ENCODE data around the gene SIL1. TPM values are rescaled to one million over a fixed set of nuclear protein-coding genes. Genes with fewer than 3 reads are reported as not detected.

SIL1 gene
- total and polyA plus RNA-seq, 2 of the 13 experiments (the other 11 are each of a cell fraction or from before 2014, with no cell fraction given): 26.0 to 30.0 TPM

DNA sequence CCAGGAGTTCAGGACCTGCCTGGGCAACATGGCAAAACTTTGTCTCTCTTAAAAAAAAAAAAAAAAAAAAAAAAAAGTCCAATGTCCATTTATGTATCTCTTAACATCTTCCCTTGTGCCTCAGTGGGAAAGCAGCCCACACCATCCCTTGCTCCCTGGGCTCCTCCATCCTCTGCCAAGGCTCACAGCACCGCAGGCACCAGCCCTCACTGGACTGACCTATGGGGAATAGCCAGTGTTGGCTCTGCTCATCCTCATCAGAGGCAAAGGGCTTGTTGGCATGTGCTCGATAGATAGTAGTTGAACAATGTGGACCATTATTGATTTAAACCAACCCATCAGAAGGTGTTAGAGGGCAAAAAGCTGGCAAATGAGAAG, 261.2 kb downstream of the SIL1 start:
- H3K4me1 ChIP-seq (ENCODE audit: insufficient read depth, low read length): no peaks in the 10 kb centered on the region
- POLR2A ChIA-PET: no interaction called here
- DNase-seq (ENCODE audit: low spot score): no peak
- H3K79me2 ChIP-seq (ENCODE audit: insufficient read depth, low read length): no peaks in the 10 kb centered on the region
- H3K27ac ChIP-seq (ENCODE audit: extremely low read length, insufficient read depth, low read length): no peak overlapping the region
- no peak for FAIRE-seq
- H3K4me3 ChIP-seq (replicated peaks in 1 of 3; ENCODE audit: insufficient read depth in 1 of 3, low read depth in 2 of 3, low read length in 3 of 3): no peak overlapping the region
- in situ Hi-C loops (cut with HindIII; ENCODE audit: extremely low pct_ligation_motif_present, low pct_unique_long_range_greater_than_20kb) (no loop called here), intact Hi-C loops (cut with micrococcal nuclease; ENCODE audit: unreplicated experiment) (no loop called here)
- peak; percentile 27 for ATAC-seq
- no peaks in the 10 kb centered on the region for H3K9me3 ChIP-seq (ENCODE audit: low read length)
- CTCF ChIA-PET (ENCODE audit: low intra/inter-chr PET ratio, low total read pairs): no interaction called here
- no peak overlapping the region for H2AFZ ChIP-seq (ENCODE audit: low read length)
- peaks cover 14 to 36% of the 10 kb centered on the region in 2 experiments for H3K36me3 ChIP-seq (replicated peaks in 1 of 2; ENCODE audit: control insufficient read depth in 1 of 2, insufficient read depth in 2 of 2, low read length in 2 of 2)
- no peaks in the 10 kb centered on the region; the same call in 1 of the 2 replicates for H4K20me1 ChIP-seq (ENCODE audit: insufficient read depth, low read length)
- WGBS (ENCODE audit: low lambda C conversion rate): 95% methylated on average over 2 of the region's 2 CpGs
- BruUV-seq (replicated peaks): no TSS peak
- H3K27me3 ChIP-seq (ENCODE audit: control insufficient read depth in 1 of 2, insufficient read depth in 2 of 2, low read length in 2 of 2): no peaks in the 10 kb centered on the region
- H3K4me2 ChIP-seq (ENCODE audit: low read depth, low read length): no peak overlapping the region
- H3K9ac ChIP-seq (ENCODE audit: insufficient read depth, low read depth, low read length): no peak overlapping the region
- TF ChIP-seq, protein P1, sequence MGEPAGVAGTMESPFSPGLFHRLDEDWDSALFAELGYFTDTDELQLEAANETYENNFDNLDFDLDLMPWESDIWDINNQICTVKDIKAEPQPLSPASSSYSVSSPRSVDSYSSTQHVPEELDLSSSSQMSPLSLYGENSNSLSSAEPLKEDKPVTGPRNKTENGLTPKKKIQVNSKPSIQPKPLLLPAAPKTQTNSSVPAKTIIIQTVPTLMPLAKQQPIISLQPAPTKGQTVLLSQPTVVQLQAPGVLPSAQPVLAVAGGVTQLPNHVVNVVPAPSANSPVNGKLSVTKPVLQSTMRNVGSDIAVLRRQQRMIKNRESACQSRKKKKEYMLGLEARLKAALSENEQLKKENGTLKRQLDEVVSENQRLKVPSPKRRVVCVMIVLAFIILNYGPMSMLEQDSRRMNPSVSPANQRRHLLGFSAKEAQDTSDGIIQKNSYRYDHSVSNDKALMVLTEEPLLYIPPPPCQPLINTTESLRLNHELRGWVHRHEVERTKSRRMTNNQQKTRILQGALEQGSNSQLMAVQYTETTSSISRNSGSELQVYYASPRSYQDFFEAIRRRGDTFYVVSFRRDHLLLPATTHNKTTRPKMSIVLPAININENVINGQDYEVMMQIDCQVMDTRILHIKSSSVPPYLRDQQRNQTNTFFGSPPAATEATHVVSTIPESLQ (CRISPR knock-in tag; conservative IDR thresholded peaks at IDR 0.05): no peak
- TF ChIP-seq ZNF329 (CRISPR knock-in tag; IDR thresholded peaks at IDR 0.05; ENCODE audit: low read depth): no peak
- no peak for TF ChIP-seq ZNF501 (CRISPR knock-in tag; IDR thresholded peaks at IDR 0.05)
- TF ChIP-seq ZNF605 (CRISPR knock-in tag; IDR thresholded peaks at IDR 0.05): no peak
- TF ChIP-seq ZNF839 (CRISPR knock-in tag; IDR thresholded peaks at IDR 0.05; ENCODE audit: borderline replicate concordance): no peak

DNA sequence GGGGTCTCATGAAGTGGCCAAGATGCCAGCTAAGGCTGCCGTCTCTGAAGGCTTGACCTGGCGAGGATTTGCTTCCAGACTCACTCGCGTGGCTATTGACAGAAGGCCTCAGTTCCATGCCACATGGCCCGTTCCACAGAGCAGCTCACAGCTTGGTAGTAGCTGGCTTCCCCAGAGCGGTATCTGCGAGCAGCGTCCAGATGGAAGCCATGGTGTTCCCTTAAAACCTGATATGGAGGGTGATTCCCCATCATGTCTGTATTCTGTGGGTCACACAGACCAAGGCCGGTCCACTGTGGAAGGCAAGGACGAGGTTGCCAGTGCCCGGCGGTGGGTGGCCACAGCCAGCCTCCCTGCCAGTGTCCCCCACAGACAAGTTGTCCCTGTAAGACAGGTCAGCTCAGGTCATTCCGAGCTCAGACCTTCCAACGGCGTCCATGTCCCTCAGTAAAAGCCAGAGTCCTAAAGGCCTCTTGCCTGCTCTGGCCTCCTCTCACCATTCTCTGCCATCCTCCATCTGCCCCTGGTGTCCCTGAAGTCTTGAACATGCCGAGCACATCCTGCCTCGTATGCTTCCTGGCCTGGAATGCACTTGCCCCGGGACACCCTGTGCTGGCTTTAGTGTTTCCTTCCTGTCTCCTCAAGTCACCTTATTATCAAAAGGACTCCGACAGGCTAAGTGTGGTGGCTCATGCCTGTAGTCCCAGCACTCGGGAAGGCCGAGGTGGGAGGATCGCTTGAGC, 261.8 kb downstream of the SIL1 start:
- ChIA-PET POLR2A (no interaction called here), CTCF (ENCODE audit: low intra/inter-chr PET ratio, low total read pairs) (no interaction called here)
- Histone ChIP-seq H3K27me3 (ENCODE audit: control insufficient read depth in 1 of 2, insufficient read depth in 2 of 2, low read length in 2 of 2) (no peaks in the 10 kb centered on the region), H3K4me3 (replicated peaks in 1 of 3; ENCODE audit: insufficient read depth in 1 of 3, low read depth in 2 of 3, low read length in 3 of 3) (no peak overlapping the region), H3K27ac (ENCODE audit: extremely low read length, insufficient read depth, low read length) (no peak overlapping the region), H3K4me2 (ENCODE audit: low read depth, low read length) (no peak overlapping the region), H3K9me3 (ENCODE audit: low read length) (no peaks in the 10 kb centered on the region), H3K4me1 (ENCODE audit: insufficient read depth, low read length) (no peaks in the 10 kb centered on the region), H2AFZ (ENCODE audit: low read length) (no peak overlapping the region), H3K79me2 (ENCODE audit: insufficient read depth, low read length) (no peaks in the 10 kb centered on the region), H3K36me3 (replicated peaks in 1 of 2; ENCODE audit: control insufficient read depth in 1 of 2, insufficient read depth in 2 of 2, low read length in 2 of 2) (peaks cover 19 to 42% of the 10 kb centered on the region in 2 experiments), H3K9ac (ENCODE audit: insufficient read depth, low read depth, low read length) (no peak overlapping the region), H4K20me1 (ENCODE audit: insufficient read depth, low read length) (no peaks in the 10 kb centered on the region; the same call in 1 of the 2 replicates)
- TF ChIP-seq AGO2 (optimal IDR thresholded peaks at IDR 0.05; ENCODE audit: low read depth, low read length) (peak; percentile 74), KDM2A (CRISPR knock-in tag; IDR thresholded peaks at IDR 0.05; ENCODE audit: borderline replicate concordance, low read depth) (0 out of 2 replicates have a peak, but pooled peaks have one; percentile 20), FLYWCH1 (CRISPR knock-in tag; IDR thresholded peaks at IDR 0.05) (no peak), RBM22 (optimal IDR thresholded peaks at IDR 0.05; ENCODE audit: low read length) (peak; percentile 81)
- intact Hi-C loops (cut with micrococcal nuclease; ENCODE audit: unreplicated experiment) (no loop called here), in situ Hi-C loops (cut with HindIII; ENCODE audit: extremely low pct_ligation_motif_present, low pct_unique_long_range_greater_than_20kb) (no loop called here)
- 95% methylated on average over 16 of the region's 22 CpGs for WGBS (ENCODE audit: low lambda C conversion rate)
- no TSS peak for BruUV-seq (replicated peaks)
- ATAC-seq (peak; percentile 7; the same call in 2 of the 3 replicates), DNase-seq (ENCODE audit: low spot score) (no peak), FAIRE-seq (no peak)
